GM19463 (cell line): ENCODE data around the gene CDH11.

ENCODE experiments used
- ATAC-seq: cut with Tn5 transposase; IDR thresholded peaks from one replicate; pipeline ENCODE4 v1.9.1; 2021; ENCODE audit warnings: mild to moderate bottlenecking, moderate library complexity; ENCODE audit not compliant: unreplicated experiment

The CDH11 gene

DNA sequence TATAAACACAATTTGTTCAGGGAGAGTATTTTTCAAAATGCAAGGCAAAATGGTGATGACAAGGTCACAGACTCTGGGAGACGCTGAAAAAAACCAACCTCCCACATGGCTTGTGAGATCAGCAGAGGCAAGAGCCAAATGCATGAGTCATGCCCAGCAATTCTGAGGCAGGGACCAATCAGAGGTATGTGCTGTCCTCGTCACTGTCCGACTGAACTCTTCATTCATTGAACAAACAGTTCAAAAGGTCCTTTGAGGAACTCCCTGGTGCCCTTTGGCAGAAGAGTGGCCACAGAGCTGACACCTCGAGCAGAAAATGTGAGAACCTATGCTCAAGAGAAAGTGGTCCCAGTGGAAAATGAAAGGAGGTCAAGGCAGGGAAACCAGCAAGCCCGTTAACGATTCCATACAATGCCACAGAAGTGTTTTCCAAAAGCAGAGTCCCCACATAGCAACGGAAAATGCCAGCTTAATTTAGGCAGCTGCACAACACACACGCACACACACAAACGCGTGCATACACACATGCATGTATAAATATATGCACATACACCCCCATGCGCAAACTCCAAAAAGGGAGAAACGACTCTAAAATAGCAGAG, 50.9 kb downstream of the CDH11 start:
- ATAC-seq, result no peak

DNA sequence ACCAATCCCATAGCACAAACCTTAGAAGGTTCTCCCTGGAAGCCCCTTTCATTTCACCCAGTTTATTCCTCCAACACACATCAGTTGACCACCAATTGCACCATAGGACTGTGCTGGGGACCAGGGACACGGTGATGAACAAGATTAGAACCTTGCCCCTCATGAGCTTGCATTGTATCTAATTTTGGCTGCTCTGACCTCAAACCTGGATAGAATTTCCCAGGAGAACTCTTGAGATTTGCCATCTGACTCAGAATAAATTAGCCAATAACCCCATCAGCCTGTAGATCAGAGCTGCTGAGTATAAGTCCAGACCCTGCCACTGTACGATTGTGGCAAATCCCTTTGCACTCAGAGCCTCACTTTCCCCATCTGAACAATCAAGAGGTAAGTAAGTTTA, 52.1 kb downstream of the CDH11 start:
- ATAC-seq, result no peak

DNA sequence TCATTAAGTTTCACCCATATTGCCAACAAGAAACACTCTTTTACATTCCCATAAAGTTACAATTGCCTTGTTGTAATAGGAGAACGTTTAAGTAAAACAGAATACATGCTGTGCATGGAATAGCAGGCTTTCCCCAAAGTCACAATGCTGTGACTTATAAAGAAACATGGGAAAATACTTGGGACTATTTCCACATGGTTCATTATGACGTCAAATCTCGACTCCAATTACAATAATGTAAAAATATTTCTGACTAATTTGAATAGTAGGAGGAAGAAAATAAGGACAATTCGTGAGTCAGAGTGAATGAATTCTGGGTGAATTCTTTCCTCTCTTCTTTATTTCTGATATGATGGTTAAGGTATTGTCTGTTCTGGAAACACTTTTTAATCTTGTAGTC, 52.8 kb downstream of the CDH11 start:
- ATAC-seq, result no peak

DNA sequence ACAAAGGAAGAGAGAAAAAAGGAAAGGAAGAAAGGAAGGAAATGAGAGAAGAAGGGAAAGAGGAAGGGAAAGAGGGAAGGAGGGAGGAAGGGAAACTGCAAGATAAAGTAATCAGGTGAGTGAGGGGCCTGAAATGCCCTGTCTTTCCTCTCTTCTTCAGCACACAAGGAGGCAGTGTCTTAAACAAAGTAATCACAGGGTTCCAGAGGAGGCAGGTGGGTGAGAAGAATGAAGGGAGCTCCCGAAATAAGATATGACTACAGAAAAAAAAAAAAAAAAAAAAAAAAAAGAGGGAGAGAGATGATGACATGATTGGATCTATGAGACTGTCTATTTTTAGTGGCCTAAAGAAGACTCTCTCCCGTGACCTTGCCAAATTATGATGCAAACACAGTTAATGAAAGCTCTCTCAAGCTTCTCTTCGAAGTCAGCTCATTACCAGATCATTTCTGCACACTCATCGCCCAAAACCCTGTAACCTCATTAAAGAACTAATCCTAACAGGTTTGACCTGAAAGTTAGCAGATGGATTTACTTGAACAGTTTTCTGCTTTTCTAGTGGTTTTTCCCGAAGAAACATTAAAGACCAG, 53.6 kb downstream of the CDH11 start:
- ATAC-seq, result no peak

DNA sequence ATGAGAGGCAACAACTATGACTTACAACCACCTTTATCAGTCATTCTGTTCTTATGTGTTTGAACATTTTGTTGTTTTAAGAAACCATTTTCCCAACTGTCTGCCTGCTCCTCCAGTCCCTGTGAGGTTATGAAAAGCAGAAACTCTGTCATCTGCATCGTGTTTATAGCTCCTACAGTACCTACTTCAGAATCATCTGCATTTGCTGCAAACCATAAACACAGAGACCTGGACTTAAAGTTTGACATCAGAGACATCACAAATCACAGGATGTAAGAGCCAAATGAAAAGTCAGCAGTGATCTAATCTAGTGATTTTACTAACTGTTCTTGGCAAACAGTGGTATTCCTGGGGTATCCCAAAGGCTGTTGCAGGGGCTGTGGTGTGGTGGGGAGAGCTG, 55.2 kb downstream of the CDH11 start:
- ATAC-seq, result no peak

DNA sequence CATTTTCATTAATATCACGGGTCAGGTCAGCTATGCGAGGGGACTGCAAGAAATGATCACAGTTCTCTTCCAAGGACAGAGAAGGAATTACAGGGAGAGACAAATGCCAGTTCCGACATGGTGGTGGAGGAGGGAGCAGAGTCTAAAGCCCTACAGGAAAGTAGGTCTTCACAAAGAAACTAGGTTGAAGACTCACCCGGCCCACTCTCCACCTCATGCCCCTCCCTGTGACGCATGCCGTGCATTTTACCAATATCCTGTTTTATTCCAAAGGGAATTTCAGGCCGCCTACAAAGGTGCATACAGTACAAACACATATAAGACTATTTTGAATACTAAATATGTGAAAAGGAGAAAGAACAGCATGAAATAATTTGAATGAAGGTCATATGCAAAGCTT, 56.8 kb downstream of the CDH11 start:
- ATAC-seq, result no peak

DNA sequence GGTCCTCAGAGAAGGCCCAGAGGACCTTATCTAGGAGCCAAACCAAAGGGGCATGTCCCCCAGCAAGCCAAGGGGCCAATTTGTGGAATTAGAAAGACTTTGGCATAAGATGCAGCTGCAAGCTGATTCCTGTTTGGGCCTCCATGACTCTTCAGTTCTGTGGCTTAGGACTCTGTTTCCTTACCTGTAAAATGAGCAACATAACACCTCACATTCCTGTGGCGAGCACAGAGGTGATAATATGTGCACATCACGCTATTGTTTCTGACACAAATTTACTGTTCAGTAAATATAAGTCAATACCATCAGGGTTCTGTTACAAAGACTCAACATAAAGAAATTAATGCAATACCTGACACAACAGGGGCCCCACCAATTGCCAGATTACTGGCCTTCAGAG, 57.7 kb downstream of the CDH11 start:
- ATAC-seq, result no peak

DNA sequence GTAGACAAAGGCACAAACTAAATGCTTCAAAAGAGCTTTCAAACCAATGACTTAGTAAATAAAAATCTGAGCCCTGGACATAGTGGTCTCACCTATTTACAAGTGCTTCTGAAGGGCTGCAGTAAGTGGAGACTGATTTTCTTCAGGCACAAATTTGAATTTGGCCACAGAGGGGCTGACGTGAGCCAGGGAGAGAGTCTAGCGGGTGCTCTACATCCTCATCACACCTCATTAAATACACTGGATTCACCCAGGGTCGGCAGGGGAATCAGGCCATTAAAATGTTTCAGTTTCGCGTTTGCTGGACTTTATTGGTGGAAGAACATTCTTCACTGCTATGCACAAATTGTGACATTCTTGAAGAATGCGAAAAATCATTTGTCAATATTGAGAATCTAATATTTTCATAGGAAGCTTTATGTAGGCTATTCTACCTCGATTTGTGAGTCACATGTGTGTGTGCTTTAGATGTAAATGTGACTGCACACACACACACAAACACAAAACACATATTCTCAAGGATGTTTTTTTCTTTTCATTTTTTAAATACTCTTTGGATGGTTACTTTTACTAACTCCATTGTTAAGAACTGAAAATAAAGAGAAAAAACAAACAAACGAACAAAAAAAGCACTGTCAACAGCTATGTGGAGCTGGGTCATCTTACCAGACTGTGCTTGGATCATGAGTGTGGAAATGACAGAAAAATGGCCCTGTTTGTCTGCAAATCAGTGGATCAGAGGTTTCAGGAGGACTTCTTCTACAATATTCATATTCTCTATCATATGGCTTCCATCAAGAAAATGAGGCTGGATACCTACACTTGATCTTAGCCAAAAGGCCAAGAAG, 58.9 kb downstream of the CDH11 start:
- no peak for ATAC-seq

DNA sequence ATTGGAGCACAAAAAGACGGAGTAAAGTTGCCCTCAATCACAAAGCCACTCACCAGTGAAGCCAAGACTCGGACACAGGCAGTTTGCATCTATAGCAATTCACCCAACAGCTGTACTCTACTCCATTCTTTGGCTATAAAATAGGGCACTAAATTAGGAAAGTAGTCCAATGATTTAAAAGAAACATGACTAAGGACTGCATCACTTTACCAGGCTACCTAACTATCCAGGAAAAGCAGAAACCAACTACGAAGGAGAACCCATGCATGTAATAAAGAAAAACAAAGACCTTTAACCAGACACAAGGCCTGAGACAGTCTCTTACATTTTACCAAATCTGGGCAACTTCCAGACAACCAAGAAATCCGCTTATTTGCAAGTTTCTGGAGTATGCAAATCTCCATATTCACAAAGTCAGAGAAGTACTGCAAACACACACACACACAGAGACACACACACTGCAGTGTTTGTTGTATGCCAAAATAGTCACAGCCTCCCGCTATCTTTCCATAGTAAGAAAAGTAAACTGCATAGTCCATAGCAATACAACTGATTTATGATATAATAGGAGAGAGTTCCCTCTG, 59.8 kb downstream of the CDH11 start:
- ATAC-seq, result no peak

DNA sequence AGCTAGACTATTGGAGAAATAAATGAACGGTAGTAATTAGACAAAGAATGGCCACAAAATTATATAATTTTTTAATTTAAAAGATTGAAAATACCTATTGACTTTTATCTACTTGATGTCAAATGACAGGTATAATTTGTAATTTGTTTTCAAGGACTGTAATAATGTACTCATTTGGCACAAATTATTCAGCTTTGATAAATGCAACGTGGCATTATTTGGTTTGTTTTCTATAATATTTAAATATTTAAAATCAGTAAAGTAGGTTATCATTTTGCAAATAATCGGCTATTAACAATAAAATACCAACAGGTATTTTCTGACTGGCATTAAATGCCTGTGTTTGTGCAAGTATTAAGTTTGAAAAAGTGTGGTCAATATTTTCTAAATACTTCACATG, 60.6 kb downstream of the CDH11 start:
- ATAC-seq, result no peak

GRCh38 chr16:65059406-65059980, 62.4 kb downstream of the CDH11 start:
- no peak for ATAC-seq

DNA sequence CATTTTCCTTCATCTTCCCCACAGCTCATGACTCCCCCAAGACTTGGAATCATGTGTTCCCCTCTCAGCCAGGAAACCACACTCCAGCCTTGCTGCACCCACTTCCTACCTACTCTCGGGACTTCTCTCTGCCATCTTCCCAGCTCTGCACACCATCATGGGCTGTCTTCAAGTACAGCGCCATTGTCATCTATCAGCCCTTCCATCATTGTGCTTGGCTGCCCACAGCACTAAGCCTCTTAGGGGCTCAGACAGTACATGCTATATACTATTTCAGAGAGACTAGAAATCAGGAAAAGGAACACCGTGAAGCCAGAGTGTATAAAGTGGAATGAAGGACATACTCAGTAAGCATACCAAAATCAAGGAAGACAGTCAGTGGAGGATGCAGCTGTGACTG, 64.7 kb downstream of the CDH11 start:
- ATAC-seq, result no peak

DNA sequence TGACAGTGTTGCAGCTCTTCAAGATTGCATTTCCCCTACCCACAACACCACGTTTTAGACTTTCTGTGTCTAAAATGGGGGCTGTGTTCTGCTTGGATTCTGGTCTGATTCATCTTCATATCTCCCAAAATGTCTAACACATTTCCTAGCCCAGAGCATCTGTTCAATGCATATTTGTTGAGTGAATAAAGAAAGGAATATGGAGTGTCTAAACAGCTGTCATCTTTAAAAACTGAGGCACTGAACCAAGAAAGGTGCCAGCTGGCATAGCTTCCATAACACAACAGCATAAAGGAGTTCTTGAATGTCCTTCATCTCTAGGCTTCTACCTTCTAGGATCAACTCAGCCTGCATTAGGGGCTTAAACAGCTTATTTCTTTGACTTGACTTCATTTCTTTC, 67.4 kb downstream of the CDH11 start:
- ATAC-seq, result no peak

DNA sequence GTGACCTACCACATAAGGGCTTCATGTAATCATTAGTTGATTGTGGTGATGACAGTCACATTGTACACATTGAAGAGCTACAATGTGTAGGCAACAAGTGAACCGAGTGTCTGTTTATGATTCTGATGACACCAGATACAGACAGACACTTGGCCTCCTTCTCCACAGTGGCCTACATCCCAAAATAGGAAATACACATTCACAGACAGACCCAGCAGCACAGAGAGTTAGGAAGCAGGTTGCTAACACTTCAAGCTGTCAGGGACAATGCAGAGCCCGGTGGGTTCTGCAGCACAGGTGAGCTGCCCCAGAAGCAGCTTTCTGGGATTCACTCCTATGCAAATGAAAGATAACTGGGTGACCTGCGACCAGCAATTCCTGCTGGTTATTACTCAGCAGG, 72.2 kb downstream of the CDH11 start:
- no peak for ATAC-seq

DNA sequence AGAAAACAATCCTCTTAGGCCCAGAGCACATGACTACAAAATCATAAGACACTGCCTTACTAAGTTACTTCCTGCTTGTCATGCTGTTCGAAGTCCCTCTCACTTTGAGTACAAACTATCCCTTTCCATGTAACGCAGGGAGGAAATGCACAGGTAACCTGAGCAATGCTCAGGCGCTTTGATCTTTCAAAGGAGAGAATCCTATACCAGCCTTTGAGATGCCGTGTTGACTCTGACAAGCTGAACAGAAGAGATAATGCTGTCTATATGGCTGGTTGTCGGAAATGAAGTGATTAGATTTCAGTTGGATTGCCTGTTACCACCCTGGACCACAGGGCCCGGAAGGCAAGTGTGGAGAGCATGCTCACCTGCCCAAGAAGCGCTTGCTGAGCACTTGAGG, 75.9 kb downstream of the CDH11 start:
- no peak for ATAC-seq

GRCh38 chr16:65044873-65045272, 77.0 kb downstream of the CDH11 start:
- ATAC-seq, result no peak

- ATAC-seq, result no peak
Observed at GRCh38 chr16:65044026-65044425, 77.8 kb downstream of the CDH11 start.

DNA sequence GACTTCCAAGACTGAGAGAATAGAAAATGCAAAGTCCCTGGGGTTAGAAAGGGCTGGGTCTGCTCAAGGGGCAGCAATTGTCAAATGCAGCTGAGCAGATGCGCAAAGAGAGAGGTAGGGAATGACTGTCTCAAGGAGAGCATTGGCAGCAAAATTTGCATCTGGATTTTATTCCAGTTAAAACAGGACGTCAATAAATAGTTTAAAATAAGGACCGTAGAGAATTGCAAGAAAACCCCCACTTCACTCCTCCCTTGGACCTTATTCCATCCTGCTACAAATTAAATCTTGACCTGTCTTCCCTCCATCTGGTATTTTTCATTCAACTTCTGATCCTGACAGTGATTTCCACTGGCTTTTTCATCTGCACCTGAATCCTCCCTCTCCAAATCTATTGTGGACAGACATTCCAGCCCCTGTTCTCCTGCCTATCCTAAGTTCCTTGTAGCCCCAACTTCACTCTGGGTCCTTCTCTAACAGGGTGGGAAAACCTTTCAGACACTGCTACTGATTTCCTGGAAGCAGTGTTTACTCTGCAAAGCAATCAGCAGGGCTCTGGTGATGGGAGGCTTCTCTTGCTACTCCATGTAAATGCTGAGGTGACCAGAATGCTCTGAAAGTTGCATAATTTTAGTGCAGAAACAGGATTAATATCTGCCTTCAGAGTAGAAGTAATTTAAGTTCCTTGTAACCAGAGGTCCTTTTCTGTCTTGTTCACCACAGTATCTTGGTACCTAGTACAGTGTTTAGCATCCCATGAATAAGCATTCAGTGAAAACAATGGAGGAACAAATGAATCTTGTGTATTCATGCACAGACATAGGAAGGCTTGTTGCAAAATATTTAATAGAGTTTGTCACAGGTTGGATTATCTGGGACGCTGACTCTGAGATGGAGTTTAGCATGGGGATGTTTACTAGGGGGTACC, 79.2 kb downstream of the CDH11 start:
- ATAC-seq, result no peak

GRCh38 chr16:65041667-65042066, 80.2 kb downstream of the CDH11 start:
- no peak for ATAC-seq

DNA sequence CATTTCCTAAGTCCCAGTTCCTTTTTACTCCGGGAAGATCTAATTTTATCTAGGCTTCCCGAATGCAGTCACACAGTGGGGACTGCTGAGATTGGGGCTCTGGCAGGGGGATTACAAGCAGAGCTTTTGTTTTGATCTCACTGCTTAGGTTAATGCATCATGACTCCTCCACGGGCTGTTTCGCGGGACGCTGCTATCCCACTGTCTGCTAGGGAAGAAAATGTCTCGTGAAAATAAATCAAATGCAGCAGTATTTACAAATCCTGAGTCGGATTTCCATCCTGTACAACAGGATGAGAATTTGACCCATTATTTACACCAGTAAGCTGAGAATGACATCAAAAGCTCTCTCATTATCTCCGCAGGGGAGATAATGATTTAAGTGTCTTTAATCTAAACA, 83.8 kb downstream of the CDH11 start:
- no peak for ATAC-seq

- no peak for ATAC-seq
Observed at GRCh38 chr16:65037556-65037955, 84.3 kb downstream of the CDH11 start.
